ENCODE results near the gene NSUN2. TPM values are rescaled to one million over a fixed set of nuclear protein-coding genes. Genes with fewer than 3 reads are reported as not detected.

The NSUN2 gene
- total and polyA plus RNA-seq, 2 donors (not counting 3 experiments of a cell fraction or from before 2014, with no cell fraction given), result 53.7 to 73.0 TPM

- no peak overlapping the region for H2AFZ ChIP-seq (ENCODE audit: low read depth, low read length)
- no peaks in the 10 kb centered on the region for H3K9me3 ChIP-seq (replicated peaks; ENCODE audit: control insufficient read depth, insufficient read depth, low read length)
- intact Hi-C loops (cut with micrococcal nuclease), result no loop called here
- H3K9me1 ChIP-seq (replicated peaks; ENCODE audit: control insufficient read depth, extremely low read depth, insufficient read depth, low read length), result no peaks in the 10 kb centered on the region
- no peak overlapping the region for H3K4me3 ChIP-seq (replicated peaks in 1 of 3; ENCODE audit: insufficient read depth in 1 of 3, low read depth in 1 of 3, low read length in 3 of 3)
- no peaks in the 10 kb centered on the region for H4K20me1 ChIP-seq (replicated peaks; ENCODE audit: control insufficient read depth, extremely low read depth, insufficient read depth, low read length)
- no peak overlapping the region for H3K9ac ChIP-seq (replicated peaks; ENCODE audit: extremely low read depth, insufficient read depth, low read length)
- ChIA-PET CTCF (no interaction called here), POLR2A (no interaction called here)
- dilution Hi-C loops (cut with MboI; ENCODE audit: extremely low pct_ligation_motif_present, low sequenced_read_pairs), result no loop called here
- no peaks in the 10 kb centered on the region for H3K36me3 ChIP-seq (ENCODE audit: control insufficient read depth in 2 of 2, extremely low read depth in 1 of 2, insufficient read depth in 2 of 2, low read length in 2 of 2)
- no peaks in the 10 kb centered on the region for H3K79me2 ChIP-seq (ENCODE audit: control insufficient read depth, insufficient read depth, low read length)
- TF ChIP-seq POLR2AphosphoS5 (IDR thresholded peaks at IDR 0.05; ENCODE audit: insufficient read depth, low read depth, low read length) (no peak), POLR2A (IDR thresholded peaks at IDR 0.05; ENCODE audit: low read depth, low read length) (no peak), GATA2 (IDR thresholded peaks at IDR 0.05; ENCODE audit: insufficient read depth, insufficient read length, low read depth, low read length) (no peak), FOS (IDR thresholded peaks at IDR 0.05; ENCODE audit: borderline replicate concordance, insufficient read depth, low read length) (no peak), MAX (IDR thresholded peaks at IDR 0.05; ENCODE audit: insufficient read depth, insufficient read length) (no peak), MYC (IDR thresholded peaks at IDR 0.05; ENCODE audit: low read depth, low read length) (no peak), EZH2 (IDR thresholded peaks at IDR 0.05; ENCODE audit: borderline replicate concordance, low read depth, low read length, severe bottlenecking) (no peak), CTCF (IDR thresholded peaks at IDR 0.05; ENCODE audit: extremely low read depth in 1 of 2, insufficient read depth in 1 of 2, low read depth in 1 of 2, low read length in 2 of 2) (no peak), JUN (IDR thresholded peaks at IDR 0.05; ENCODE audit: borderline replicate concordance, insufficient read depth, insufficient read length, low read depth) (no peak)
- no TSS peak for BruUV-seq (replicated peaks)
- no peaks in the 10 kb centered on the region for H3K27me3 ChIP-seq (ENCODE audit: control insufficient read depth in 2 of 2, insufficient read depth in 2 of 2, low read length in 2 of 2)
- no peak for FAIRE-seq
- no peak overlapping the region for H3K27ac ChIP-seq (ENCODE audit: insufficient read depth, low read depth, low read length)
- H3K4me2 ChIP-seq (ENCODE audit: insufficient read depth, low read length), result no peak overlapping the region
- DNase-seq (ENCODE audit: low read depth, low spot score), result no peak
- H3K4me1 ChIP-seq (ENCODE audit: control insufficient read depth, extremely low read depth, insufficient read depth, low read length), result no peaks in the 10 kb centered on the region
Measured at GRCh38 chr5:6682239-6682638, 49.4 kb upstream of the NSUN2 start.
